Thyroid gland (tissue), 4 donors: ENCODE results near the gene HIVEP1. TPM values are rescaled to one million over a fixed set of nuclear protein-coding genes. Genes with fewer than 3 reads are reported as not detected.

Experiments used
- DNase-seq, 2 donors: peaks; one replicate each; pipeline ENCODE4 v3.0.0-alpha.2; 2019
- H3K27ac ChIP-seq, 3 donors: fragments of 200-600 bp; sonication (generic); 1 replicate in 2 of 3; 2 replicates in 1 of 3; pipeline ENCODE4 v1.5.1; 2016 to 2019; ENCODE audit warnings: mild to moderate bottlenecking in 1 of 3, moderate library complexity in 1 of 3
- H3K27me3 ChIP-seq: fragments of 200-600 bp; sonication (generic); one replicate; pipeline ENCODE4 v1.5.1; 2019
- H3K36me3 ChIP-seq, 2 donors: fragments of 200-600 bp; sonication (generic); one replicate each; pipeline ENCODE4 v1.5.1; 2016 to 2019
- H3K4me1 ChIP-seq, 2 donors: fragments of 200-600 bp; sonication (generic); one replicate each; pipeline ENCODE4 v1.5.1; 2017 to 2019
- H3K4me3 ChIP-seq, 3 donors: fragments of 200-600 bp; sonication (generic); replicated peaks in 1 of 3; 1 replicate in 2 of 3; 2 replicates in 1 of 3; pipeline ENCODE4 v1.5.1; 2016; ENCODE audit warnings: mild to moderate bottlenecking in 1 of 3
- H3K9me3 ChIP-seq: fragments of 200-600 bp; sonication (generic); one replicate; pipeline ENCODE4 v1.5.1; 2017
- POLR2A ChIP-seq, 2 donors: fragments of 450-650 bp; IDR thresholded peaks; one replicate each; pipeline ENCODE4 v1.6.1; 2017; ENCODE audit warnings: antibody characterized with exemption in 2 of 2, mild to moderate bottlenecking in 2 of 2, moderate library complexity in 1 of 2
- WGBS, 2 donors: methylation state at CpG; one replicate each; pipeline ENCODE4 v1.1.5; 2017; 5-methylcytosine and 5-hydroxymethylcytosine counted together
- intact Hi-C: fragments of 100-400 bp; cut with DNase I; formaldehyde crosslinking; loops from one replicate; pipeline ENCODE4 v1.15.1; 2023
- total RNA-seq, 4 donors: library from RNA; depleted of rRNA; stranded (reverse); fragments of >200 nt; gene quantifications; one replicate each; pipeline ENCODE4 v1.2.3, GENCODE V29; 2016
- TF ChIP-seq, protein P1 (sequence below), 6 experiments: fragments of 200-600 bp in 3 of 6; fragments of 450-650 bp in 3 of 6; sonication (generic) in 3 of 6; IDR thresholded peaks; one replicate each; pipeline ENCODE4 v1.5.1; 2016 to 2019; ENCODE audit warnings: antibody characterized with exemption in 6 of 6, mild to moderate bottlenecking in 2 of 6, inconsistent platforms in 1 of 6, moderate library complexity in 1 of 6

The HIVEP1 gene
- total RNA-seq, 4 donors from 2014 or later = 17.4 to 35.1 (median 29.0) TPM

DNA sequence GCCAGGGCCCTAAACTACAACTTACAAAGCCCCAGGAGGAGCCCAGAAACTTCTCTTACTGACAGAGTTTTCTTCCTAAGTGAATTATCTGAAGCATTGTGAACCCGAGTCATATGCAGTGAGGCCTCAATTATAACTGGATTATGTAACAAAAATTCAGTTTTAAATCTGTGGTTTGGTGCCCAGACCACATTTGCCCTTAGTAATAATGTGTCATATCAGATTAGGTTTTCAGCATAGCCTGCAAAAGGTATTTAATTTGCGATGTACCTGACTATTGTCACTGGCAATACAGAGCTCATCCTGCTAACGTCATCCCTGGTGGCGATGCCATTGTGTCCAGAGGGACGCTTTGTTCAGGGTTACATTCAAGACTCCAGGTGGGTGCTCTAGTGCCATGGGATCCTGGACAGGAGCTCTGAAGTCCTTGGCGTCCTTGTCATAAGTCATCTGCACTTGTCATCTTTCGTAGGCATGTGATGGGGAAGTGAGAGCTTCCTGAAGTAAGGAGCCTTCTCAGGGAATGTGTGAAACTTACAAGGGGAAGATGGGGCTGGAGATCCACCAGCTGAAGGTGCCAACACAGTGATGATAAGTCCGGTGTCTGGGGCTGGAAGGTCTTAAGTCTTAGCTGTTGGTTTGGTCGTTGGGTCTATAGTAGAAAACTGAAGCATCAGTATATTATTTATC, 65.1 kb downstream of the HIVEP1 start:
- 93 to 97% methylated on average over 9 of the region's 9 CpGs for WGBS, 2 donors
- no peak for DNase-seq
- Histone ChIP-seq H3K36me3 (no peaks in the 10 kb centered on the region), H3K4me1 (no peaks in the 10 kb centered on the region), H3K27me3 (no peaks in the 10 kb centered on the region), H3K4me3 (no peak overlapping the region), H3K9me3 (no peaks in the 10 kb centered on the region), H3K27ac (no peak overlapping the region)
- intact Hi-C loops = no loop called here
- TF ChIP-seq, protein P1, sequence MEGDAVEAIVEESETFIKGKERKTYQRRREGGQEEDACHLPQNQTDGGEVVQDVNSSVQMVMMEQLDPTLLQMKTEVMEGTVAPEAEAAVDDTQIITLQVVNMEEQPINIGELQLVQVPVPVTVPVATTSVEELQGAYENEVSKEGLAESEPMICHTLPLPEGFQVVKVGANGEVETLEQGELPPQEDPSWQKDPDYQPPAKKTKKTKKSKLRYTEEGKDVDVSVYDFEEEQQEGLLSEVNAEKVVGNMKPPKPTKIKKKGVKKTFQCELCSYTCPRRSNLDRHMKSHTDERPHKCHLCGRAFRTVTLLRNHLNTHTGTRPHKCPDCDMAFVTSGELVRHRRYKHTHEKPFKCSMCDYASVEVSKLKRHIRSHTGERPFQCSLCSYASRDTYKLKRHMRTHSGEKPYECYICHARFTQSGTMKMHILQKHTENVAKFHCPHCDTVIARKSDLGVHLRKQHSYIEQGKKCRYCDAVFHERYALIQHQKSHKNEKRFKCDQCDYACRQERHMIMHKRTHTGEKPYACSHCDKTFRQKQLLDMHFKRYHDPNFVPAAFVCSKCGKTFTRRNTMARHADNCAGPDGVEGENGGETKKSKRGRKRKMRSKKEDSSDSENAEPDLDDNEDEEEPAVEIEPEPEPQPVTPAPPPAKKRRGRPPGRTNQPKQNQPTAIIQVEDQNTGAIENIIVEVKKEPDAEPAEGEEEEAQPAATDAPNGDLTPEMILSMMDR (IDR thresholded peaks at IDR 0.05) = no peak
- TF ChIP-seq POLR2A (IDR thresholded peaks at IDR 0.05) = no peak

DNA sequence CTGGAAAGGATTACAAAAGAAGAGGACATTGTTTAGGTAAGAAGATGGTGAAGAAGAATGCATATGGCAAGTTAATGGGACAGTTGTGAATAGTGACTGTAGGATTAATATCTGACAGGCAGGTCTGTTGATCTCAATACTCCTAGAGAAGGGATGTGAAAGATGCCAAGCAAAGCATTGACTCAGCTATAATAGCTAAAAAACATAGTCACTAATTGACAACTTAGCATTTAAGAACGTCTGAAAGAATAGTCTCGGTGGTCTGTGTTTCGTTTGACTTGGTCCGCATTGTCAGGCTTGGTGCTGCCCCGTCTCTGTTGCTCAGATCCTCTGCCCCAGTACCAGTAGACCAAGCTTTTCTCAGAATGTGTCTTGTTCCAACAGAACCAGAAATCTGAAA, 65.9 kb downstream of the HIVEP1 start:
- intact Hi-C loops = no loop called here
- Histone ChIP-seq H3K4me3 (no peak overlapping the region), H3K27me3 (no peaks in the 10 kb centered on the region), H3K36me3 (no peaks in the 10 kb centered on the region), H3K27ac (no peak overlapping the region), H3K9me3 (no peaks in the 10 kb centered on the region), H3K4me1 (no peaks in the 10 kb centered on the region)
- TF ChIP-seq, protein P1 (IDR thresholded peaks at IDR 0.05) = no peak
- TF ChIP-seq POLR2A (IDR thresholded peaks at IDR 0.05) = no peak
- WGBS, 2 donors = 89 to 94% methylated on average over 5 of the region's 5 CpGs
- DNase-seq = no peak

GRCh38 chr6:12081771-12082170, 69.7 kb downstream of the HIVEP1 start:
- no peak for TF ChIP-seq POLR2A (IDR thresholded peaks at IDR 0.05)
- TF ChIP-seq, protein P1 (IDR thresholded peaks at IDR 0.05) = no peak

GRCh38 chr6:12082368-12082767, 70.3 kb downstream of the HIVEP1 start:
- DNase-seq = no peak
- Histone ChIP-seq H3K36me3 (no peaks in the 10 kb centered on the region), H3K4me1 (no peaks in the 10 kb centered on the region), H3K4me3 (no peak overlapping the region), H3K9me3 (no peaks in the 10 kb centered on the region), H3K27ac (no peak overlapping the region), H3K27me3 (no peaks in the 10 kb centered on the region)
- 97 to 98% methylated on average over 3 of the region's 3 CpGs for WGBS, 2 donors
- TF ChIP-seq, protein P1 (IDR thresholded peaks at IDR 0.05) = no peak
- no peak for TF ChIP-seq POLR2A (IDR thresholded peaks at IDR 0.05)
- intact Hi-C loops = no loop called here

More at GRCh38 chr6:12081771-12082170, 69.7 kb downstream of the HIVEP1 start:
- no peaks in the 10 kb centered on the region for H3K4me1 ChIP-seq
- H3K36me3 ChIP-seq = no peaks in the 10 kb centered on the region
- intact Hi-C loops = no loop called here
- no peak for DNase-seq
- no peak overlapping the region for H3K4me3 ChIP-seq
- 74 to 80% methylated on average over 2 of the region's 2 CpGs for WGBS, 2 donors
- no peak overlapping the region for H3K27ac ChIP-seq
- H3K27me3 ChIP-seq = no peaks in the 10 kb centered on the region
- no peaks in the 10 kb centered on the region for H3K9me3 ChIP-seq

GRCh38 chr6:12083302-12083701, 71.2 kb downstream of the HIVEP1 start:
- Histone ChIP-seq H3K36me3 (no peaks in the 10 kb centered on the region), H3K9me3 (no peaks in the 10 kb centered on the region), H3K27me3 (no peaks in the 10 kb centered on the region), H3K4me1 (no peaks in the 10 kb centered on the region), H3K4me3 (no peak overlapping the region), H3K27ac (no peak overlapping the region)
- intact Hi-C loops = no loop called here
- TF ChIP-seq POLR2A (IDR thresholded peaks at IDR 0.05) = no peak
- TF ChIP-seq, protein P1 (IDR thresholded peaks at IDR 0.05) = no peak
- DNase-seq = no peak
- 86 to 87% methylated on average over 2 of the region's 2 CpGs for WGBS, 2 donors
